GM23338 (cell line): ENCODE data around the gene CERS5.
A peak's percentile ranks its signal among the peaks of the same experiment; 100 is the strongest.

Experiments
- CREB1 ChIP-seq: fragments of 250-450 bp; sonication (Bioruptor Pico); IDR thresholded peaks from 2 replicates; pipeline ENCODE4 v1.5.0; 2020; ENCODE audit warnings: low read depth, mild to moderate bottlenecking, moderate library complexity
- CTCF ChIP-seq, 2 experiments: fragments of 200-600 bp in 1 of 2; sonication (generic) in 1 of 2; conservative IDR thresholded peaks; 2 replicates each; pipeline versions ENCODE4 v1.5.1 to v1.6.1; 2016 to 2017; ENCODE audit warnings: antibody characterized with exemption in 2 of 2, low read depth in 2 of 2, mild to moderate bottlenecking in 2 of 2, moderate library complexity in 1 of 2
- ETS1 ChIP-seq: IDR thresholded peaks from 2 replicates; pipeline ENCODE4 v1.6.1; 2016; ENCODE audit warnings: antibody characterized with exemption
- EZH2 ChIP-seq: fragments of 200-600 bp; sonication (generic); IDR thresholded peaks from one replicate; pipeline ENCODE4 v1.8.0; 2017; ENCODE audit warnings: antibody characterized with exemption, mild to moderate bottlenecking, low read depth; ENCODE audit not compliant: unreplicated experiment
- EZH2phosphoT487 ChIP-seq: fragments of 200-600 bp; sonication (generic); IDR thresholded peaks from one replicate; pipeline ENCODE4 v1.8.1; 2018; ENCODE audit warnings: antibody characterized with exemption; ENCODE audit not compliant: unreplicated experiment
- NANOG ChIP-seq: IDR thresholded peaks from 2 replicates; pipeline ENCODE4 v1.6.1; 2016; ENCODE audit warnings: antibody characterized with exemption, borderline replicate concordance
- POLR2AphosphoS5 ChIP-seq: IDR thresholded peaks from 2 replicates; pipeline ENCODE4 v1.6.1; 2016; ENCODE audit warnings: antibody characterized with exemption, low read depth
- REST ChIP-seq: IDR thresholded peaks from one replicate; pipeline ENCODE4 v1.6.1; 2018; ENCODE audit warnings: antibody characterized with exemption; ENCODE audit not compliant: unreplicated experiment
- STAT1 ChIP-seq: IDR thresholded peaks from one replicate; pipeline ENCODE4 v1.6.1; 2016; ENCODE audit warnings: antibody characterized with exemption; ENCODE audit not compliant: unreplicated experiment
- ZNF462 ChIP-seq: fragments of 250-450 bp; sonication (Bioruptor Pico); IDR thresholded peaks from 2 replicates; pipeline ENCODE4 v1.5.0; 2020; ENCODE audit warnings: mild to moderate bottlenecking, moderate library complexity

GRCh38 chr12:50088577-50089335 lies 78.4 kb downstream of the CERS5 start:
- TF ChIP-seq EZH2 (no peak), CTCF (conservative IDR thresholded peaks at IDR 0.05; ENCODE audit: low read depth in 2 of 2) (peak; percentile 74 to 78), EZH2phosphoT487 (no peak), POLR2AphosphoS5 (no peak), REST (no peak), CREB1 (CRISPR knock-in tag) (no peak), ETS1 (no peak), STAT1 (no peak), NANOG (no peak), ZNF462 (CRISPR knock-in tag) (no peak)
